GM18508 (cell line): ENCODE data around the gene RASSF4.
A peak's percentile ranks its signal among the peaks of the same experiment; 100 is the strongest.

Source experiments
- ATAC-seq: cut with Tn5 transposase; IDR thresholded peaks from one replicate; pipeline ENCODE4 v1.9.1; 2021; ENCODE audit warnings: moderate number of reproducible peaks; ENCODE audit not compliant: insufficient read depth, unreplicated experiment

The RASSF4 gene, protein sequence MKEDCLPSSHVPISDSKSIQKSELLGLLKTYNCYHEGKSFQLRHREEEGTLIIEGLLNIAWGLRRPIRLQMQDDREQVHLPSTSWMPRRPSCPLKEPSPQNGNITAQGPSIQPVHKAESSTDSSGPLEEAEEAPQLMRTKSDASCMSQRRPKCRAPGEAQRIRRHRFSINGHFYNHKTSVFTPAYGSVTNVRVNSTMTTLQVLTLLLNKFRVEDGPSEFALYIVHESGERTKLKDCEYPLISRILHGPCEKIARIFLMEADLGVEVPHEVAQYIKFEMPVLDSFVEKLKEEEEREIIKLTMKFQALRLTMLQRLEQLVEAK

DNA sequence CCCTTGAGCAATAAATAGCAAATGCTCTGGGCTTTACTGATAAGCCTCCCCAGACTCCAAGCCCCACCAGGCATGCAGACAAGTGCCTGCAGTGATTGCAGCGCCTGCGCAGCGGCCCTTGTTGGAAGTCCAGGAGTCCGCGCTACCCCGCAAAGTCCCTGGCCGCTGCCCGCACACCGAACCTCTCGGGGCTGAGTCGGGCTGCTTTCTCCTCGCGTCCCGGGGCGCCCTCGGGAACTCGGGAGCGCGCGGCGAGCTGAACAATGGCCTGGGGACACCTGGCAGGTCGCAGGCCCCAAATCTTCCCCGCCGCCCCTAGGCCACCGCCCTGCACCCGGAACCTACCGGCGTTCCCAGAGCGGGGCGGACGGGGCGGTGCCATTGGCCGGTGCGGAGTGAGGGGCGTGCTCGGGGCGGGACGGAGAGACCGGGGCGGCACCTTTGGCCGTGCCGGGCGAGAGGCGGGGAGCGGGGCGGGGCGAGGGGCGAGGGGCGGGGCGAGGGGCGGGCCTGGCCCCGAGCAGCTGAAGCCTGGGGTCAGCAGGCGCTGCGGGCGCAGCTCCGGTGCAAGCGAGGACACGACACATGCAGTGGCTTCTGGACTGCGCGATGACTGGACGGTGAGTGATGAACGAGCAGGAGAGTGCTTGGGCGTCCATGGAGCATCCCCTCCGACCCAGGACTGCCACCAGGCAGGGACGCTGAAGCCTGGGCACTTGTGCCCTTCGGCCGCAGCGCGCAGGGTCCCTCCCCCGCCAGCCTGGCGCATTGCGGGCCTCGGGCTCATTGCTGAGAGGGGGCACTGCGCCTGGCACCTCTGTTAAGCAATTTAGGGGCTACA is at the start of gene RASSF4:
RASSF4 (plus strand) TSS at position 556 of the 841 bp plus-strand sequence. CDS start 10,401 bp downstream, outside the sequence.
- peak; percentile 81 for ATAC-seq

DNA sequence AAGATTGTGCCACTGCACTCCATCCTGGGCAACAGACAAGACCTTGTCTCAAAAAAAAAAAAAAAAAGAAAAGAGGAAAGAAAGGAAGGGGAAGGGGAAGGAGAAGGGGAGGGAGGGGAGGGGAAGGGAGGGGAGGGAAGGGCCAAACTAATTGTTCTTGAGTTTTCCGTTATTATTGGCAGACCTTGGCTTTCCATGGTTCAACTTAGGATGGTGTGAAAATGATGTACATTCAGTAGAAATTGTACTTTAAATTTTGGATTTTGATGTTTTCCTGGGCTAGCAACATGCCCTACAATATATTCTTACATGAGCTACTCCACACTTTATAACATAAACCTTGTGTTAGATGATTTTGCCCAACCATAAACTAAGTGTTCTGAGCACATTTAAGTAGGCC is 49.7 kb upstream of the RASSF4 start:
- ATAC-seq: no peak

DNA sequence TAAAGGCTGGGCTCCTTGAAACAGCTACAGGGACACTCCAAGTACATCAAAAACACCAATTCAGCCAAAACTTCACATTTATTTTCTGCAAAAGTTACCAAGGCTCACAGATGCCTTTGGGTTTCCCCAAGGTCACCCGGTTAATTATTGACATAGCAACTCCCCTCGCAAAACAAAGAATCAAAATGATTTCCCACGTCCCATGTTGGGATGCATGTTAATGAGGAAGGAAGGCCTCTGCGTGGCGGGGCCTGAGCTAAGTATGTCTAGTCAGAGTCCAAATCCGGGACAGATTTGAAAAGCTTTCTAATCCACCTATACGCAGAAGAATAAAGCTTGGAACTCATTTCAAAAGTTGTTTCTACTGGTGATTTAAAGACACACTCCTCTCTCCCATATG is 49.0 kb upstream of the RASSF4 start:
- no peak for ATAC-seq

DNA sequence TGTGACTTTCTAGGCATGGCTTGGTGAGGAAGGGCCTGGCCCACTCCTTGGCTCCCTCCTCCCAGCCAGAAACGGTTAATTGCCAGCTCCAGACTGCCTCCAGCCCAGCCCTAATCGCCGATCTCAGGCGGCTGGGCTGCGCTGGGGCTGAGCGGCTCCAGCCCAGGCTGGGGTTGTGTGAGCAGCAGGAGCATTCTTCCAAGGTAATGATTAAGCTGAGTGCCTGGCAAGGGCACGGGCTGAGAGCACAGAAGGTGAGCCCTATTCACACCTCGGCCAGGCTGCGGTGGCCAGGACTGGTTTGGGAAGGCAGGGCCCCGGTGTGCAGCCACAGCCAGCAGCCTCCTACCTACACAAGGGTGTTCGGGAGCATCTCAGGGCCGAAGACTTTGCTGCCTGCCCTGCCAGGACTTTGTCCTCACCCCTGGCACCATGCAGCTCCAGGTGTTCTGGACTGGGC is 48.5 kb upstream of the RASSF4 start, which contains the start of gene TMEM72:
TMEM72 (plus strand) TSS at position 257 of the 460 bp plus-strand sequence; CDS start at position 433, 176 bp downstream.
- no peak for ATAC-seq

DNA sequence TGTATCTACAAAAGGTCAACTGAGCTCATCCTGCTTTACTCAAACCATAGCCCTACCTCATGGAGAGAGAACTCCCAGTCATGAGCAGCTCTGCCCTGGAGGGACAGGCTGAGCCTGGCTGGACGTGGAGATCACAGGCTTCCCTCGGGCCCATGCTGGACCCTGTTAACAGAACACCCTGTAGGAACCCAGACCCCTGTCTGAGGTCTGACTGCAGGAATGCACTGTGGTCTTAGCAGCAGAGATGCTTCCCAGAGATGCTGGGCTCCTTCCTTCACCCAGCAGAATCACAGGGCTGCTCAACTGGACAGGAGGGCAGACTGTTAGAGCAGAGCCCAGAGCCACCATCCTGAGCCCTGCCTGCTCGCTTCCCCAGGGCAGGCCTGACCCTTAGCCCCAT is 47.7 kb upstream of the RASSF4 start:
- ATAC-seq: no peak

DNA sequence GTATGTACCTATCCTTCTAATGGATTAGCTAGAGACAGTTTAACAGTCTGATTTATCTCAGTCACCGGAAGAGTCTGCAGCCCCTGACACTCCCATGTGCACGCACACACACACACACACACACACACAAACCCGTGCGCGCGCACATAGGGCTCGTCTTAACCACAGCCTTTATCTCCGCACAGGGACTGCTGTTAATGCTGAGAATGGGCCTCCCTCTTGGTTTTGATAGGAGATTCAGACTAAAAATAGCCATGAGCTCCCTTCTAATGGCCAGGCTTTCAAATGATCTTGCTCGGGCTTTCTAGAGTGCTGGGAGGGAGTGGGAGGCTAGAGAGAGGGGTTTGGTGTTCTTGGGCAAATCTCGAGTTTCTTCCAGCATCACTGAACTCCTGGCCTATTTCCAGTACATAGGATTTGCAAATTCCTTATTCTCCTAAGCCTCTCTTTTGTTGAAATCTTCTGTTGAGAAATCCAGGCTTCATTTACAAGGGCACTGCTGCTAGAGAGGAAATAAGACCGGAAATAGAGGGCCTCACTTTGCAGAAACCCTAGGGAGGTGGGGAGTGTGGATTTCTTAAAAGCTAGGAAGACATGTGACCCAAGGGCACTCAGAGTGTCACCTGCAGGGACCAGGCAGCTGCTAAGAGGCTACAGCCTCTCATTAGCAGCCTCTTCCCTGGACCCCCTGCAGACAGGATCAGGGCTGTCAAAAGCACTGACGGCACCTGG is 46.1 kb upstream of the RASSF4 start:
- ATAC-seq: no peak

DNA sequence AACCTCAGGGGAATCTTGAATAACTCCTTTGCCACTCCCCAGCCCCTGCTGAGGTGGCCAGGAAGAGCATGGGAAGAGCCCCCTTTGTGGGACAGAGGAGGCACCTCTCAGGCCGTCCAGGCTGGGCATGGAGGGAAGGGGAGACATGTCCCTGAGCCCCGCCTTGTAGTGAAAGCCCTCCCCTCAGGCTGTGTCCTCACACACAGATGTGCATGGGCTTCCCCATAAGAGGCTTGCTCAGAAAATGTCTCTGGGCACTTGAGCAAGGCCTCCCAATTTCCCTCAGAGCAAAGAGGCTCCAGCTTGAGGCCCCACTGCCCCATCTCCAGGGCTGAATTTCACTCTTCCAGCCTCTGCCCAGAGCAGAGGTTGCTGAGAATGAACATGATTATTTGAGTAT is 44.7 kb upstream of the RASSF4 start:
- ATAC-seq: no peak

DNA sequence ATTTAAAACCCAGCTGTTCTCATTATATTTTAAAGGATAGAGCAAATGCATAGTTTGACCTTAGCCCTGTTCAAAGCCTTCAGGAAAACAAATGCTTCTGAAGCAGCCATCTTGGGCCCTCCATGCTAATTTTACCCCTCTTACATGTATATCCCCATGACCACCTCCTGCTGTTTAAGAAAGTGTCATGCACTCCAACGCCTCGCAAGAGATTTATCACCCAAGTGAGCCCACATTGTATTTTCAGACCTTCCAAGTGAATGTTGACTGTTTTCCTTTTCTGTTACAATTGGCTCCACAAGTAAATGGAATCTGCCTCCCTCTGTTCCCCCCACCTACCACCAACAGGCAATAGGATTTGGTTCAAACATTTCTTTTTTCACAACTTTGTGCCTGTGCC is 43.2 kb upstream of the RASSF4 start:
- ATAC-seq: no peak

DNA sequence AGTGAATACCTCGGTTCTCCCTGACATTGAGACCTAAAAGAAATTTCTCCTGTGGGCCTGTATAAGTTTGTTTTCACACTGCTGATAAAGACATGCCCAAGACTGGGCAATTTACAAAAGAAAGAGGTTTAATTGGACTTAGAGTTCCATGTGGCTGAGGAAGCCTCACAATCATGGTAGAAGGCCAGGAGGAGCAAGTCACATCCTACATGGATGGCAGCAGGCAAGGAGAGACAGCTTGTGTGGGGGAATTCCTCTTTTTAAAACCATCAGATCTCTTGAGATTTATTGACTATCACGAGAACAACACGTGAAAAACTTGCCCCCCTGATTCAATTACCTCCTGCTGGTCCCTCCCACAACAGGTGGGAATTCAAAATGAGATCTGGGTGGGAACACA is 41.8 kb upstream of the RASSF4 start:
- no peak for ATAC-seq

DNA sequence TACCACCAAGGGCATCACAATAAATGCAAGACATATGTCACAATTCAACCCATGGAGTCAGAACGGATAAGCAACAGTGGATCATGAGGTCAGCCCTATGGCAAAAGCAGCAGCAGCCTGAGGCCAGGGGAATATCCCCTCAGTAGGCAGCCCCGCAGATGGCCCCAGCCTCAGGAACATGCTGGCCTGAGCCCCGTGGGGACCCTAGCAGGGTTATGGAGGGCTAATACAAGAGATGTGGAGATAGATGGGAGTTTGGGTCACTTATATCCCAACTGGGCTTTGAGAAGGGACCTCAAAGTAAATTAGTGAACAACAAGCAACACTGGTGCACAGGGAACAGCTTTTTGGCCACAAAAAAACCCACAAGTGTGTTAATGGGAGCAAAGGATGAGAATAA is 39.4 kb upstream of the RASSF4 start:
- no peak for ATAC-seq

DNA sequence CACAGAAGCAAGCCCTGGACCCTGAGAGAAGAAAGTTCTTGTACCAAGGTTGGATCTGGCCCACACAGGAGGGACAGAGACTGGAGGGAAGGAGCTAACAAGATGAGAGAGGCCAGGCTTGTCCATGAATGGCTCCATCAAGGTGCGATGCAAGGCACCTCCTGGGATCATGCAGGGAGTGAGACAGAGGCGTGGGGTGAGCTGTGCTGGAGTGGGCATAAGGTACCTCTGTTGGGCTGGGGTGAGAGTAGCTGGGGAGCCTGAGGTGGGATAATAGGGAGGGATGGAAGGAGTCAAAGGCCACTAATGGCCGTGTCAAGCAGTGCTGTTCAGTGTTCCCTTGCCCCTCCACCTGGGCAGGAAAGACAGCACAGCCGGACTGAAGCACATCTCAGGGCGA is 38.5 kb upstream of the RASSF4 start:
- ATAC-seq: no peak

DNA sequence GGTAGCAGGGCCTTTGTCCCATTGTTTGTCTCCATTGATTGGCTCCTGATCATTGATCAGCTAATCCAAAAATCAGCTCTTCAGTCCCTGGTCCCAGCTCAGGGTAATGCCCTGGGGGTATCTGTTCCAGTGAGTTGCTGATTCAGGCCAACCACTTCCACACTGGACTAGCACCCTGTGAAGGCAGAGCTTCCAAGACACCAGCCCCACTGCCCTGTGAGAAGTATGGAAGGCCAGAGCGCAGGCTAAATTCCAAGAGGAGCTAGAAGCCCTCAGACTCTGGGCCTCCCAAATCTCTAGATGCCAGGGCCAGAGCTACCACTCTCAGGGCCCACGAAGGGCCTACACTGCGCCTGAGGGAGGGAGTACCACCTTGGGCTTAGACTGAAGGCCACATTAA is 38.1 kb upstream of the RASSF4 start:
- ATAC-seq: no peak

DNA sequence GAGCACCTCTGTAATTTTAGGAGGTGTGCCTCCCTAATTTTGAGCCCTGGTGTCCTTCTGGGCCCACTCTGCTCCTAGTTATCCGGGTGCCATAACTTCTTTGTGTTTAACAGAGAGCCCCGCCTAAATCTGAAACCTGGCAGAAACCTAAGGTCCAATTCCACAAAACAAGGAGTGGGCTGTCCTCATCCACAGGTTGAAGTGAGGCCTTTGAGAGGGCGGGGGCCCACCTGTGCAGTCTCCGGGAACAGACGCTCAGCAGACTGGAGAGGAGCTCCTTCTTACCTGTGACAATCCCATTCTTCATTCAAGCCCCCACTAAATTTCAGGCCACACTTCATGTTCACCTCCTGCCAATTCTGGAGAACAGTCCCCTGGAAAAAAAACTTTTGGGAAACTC is 37.6 kb upstream of the RASSF4 start:
- no peak for ATAC-seq

DNA sequence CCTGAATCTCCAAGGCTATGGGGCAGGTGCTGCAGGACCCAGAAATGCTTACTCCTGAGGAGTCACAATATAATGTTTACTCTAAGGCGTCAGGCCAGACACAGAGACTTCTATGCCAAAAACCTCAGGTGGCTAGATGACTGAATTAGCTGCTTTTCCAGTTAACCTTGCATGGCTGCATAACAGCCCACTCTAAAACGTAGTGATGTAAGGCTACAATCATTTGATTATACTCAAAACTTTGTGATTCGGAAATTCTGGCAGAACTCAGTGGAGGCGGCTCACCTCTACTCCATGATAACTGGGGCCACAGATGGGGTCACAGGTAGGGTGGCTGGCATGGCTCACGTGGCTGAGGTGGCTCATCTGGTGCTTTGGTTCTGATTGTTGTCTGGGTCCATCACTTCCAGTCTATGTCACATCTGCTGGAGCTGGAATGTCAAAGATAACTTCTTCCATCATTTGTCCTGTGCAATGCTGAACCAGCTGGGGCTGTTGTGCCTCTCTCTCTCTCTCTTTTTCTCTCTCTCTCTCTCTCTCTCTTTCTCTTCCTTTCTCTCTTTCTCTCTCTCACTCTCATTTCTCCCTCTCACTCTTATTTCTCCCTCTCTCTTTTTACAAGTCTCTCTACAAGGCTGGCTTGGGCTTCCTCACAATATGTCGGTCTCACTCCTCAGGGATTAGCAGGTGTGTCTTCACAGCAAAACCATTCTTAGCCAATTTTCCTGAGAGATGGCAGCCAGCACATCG is 36.6 kb upstream of the RASSF4 start:
- no peak for ATAC-seq

DNA sequence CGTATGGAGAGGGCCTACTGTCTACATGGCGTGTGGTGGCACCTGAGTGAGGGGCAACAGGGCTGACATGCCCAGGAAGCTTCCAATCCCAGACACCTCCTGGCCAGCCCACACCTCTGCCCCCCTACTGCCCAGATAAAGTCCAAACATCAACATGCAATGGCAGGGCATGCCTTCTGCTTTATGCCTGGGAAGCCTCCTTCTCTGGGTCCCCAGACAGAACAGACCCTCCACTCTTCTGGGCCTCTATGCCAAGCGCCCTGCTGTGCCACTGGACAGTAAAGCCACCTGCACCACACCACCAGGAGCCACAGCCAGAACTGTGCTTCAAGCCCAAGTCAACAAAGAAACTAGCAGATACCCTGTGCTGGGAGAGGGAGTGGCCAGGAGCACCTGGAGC is 36.0 kb upstream of the RASSF4 start:
- ATAC-seq: no peak

DNA sequence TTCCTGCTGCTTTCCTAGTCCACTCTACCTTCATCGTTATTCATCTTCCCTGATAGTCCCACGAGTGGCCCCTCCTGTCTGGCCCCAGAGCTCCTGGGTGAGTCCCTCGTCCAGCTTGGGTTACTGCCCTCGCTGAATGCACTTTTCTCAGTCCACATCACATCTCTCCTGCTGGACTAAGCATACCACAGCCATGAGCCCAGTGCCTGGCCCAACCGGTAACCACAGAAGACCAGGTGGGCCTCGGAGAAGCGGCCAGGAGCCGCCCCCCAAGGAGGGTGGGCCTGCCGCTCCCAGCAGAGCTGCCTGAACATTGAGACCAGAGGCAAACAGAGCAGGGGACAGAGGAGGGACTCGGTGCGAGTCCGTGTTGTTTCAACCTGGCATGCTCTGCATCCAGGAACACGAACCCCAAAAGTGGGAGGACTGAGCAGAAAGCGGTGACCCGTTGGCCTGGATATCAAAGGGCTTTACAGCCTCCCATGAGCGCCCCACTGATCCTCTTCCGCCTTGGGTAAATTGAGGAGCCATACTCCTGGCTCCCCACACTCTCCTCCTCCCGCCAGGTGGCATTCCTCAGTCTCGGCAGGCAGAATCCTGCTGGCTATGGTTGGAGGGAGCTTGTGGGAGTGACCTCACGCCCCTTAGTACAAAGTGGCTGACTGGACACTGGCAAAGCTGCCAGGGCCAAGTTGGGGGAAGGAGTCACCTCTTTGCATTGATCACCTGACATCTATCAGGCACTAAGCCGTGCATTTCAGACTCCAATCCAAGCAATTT is 35.2 kb upstream of the RASSF4 start:
- no peak for ATAC-seq

DNA sequence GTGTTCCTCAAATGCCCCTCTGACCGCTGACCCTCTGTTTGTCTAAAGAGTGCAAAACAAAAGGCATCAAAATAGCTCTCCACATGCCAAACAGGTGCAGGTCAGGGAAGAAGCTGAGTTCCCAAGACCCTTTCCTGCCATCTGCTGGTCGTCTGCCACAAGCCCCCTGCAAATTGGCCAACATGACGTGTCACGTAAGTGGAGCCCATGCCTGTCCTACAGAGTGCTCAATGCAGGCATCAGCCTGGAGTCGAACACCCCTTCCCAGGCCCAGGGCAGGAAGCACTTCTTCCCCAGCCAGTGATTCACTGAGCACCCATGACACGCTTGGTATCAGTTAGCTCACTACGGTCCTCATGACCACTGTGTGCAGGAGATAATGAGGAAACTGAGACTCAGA is 34.4 kb upstream of the RASSF4 start:
- ATAC-seq: no peak

DNA sequence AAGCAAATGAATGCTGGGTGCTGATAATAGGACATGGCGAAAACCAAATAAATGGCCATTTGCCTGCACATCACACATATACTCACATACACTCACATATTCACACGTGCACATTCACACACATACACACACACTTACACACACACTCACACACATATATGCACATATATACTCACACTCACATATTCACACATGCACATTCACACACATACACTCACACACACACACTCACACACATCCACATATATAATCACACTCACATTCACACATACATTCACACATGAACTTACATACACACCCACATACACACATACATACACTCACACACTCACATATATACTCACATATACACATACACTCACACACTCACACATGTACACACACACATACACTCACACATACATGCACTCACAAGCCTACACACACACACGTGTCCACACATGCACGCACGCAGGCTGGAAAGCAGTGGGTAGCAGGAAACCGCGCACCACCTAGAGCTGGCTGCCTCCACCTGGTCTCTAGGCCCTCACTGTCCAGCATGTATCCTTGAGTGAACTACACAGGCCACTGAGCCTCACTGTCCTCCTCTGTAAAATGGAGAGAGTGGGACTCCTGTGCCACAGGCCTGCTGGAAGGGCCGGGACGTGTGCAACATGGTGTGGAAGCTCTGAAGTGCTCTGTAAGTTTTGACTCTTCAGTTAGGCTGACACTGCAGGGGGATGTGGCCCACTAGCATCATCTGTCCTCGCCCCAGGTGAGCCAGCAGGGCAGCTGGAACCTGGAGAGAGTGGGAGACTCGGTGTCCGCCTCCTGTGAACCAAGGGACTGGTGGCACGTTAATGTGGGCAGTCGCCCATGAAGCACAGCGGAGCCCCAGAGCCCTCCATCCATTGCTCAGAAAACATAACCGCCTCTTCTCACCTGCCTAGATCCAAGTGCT is 33.5 kb upstream of the RASSF4 start:
- no peak for ATAC-seq
